ENCODE results near the gene SLC35A4. TPM values are rescaled to one million over a fixed set of nuclear protein-coding genes. Genes with fewer than 3 reads are reported as not detected.

Gene SLC35A4
- polyA plus RNA-seq, 4 donors: 74.5 to 85.7 (median 81.2) TPM

Other genes starting within 250 kb of the SLC35A4 start
- gene HBEGF, start 218.2 kb upstream of the SLC35A4 start, polyA plus RNA-seq (ENCODE audit: insufficient read length in 4 of 4): 10 to 100 TPM in 2 of 4 donors, 1 to 10 TPM in 2; 9.3 to 11.1 (median 10.2) TPM
- 10 to 100 TPM; 17.6 to 46.5 (median 26.9) TPM for gene SLC4A9, start 204.6 kb upstream of the SLC35A4 start, polyA plus RNA-seq (ENCODE audit: insufficient read length in 4 of 4)
- gene ANKHD1, start 163.0 kb upstream of the SLC35A4 start, polyA plus RNA-seq (ENCODE audit: insufficient read length in 4 of 4): 100 to 1,000 TPM in 3 of 4 donors, 10 to 100 TPM in 1; 88.3 to 151 (median 119) TPM
- gene EIF4EBP3, start 17.2 kb upstream of the SLC35A4 start, polyA plus RNA-seq (ENCODE audit: insufficient read length in 4 of 4): 10 to 100 TPM in 2 of 4 donors, 1 to 10 TPM in 2; 8.9 to 10.5 (median 10.1) TPM
- gene SRA1, start 7.4 kb upstream of the SLC35A4 start, polyA plus RNA-seq (ENCODE audit: insufficient read length in 4 of 4): 10 to 100 TPM; 22.3 to 31.8 (median 26.9) TPM
- gene APBB3, start 230 bp upstream of the SLC35A4 start, polyA plus RNA-seq (ENCODE audit: insufficient read length in 4 of 4): 10 to 100 TPM; 28.4 to 65.8 (median 41.3) TPM
- 10 to 100 TPM in 2 of 4 donors, 1 to 10 TPM in 2; 6.0 to 11.7 (median 9.5) TPM for gene CD14, start 68.3 kb downstream of the SLC35A4 start, polyA plus RNA-seq (ENCODE audit: insufficient read length in 4 of 4)
- gene TMCO6, start 74.6 kb downstream of the SLC35A4 start, polyA plus RNA-seq (ENCODE audit: insufficient read length in 4 of 4): 10 to 100 TPM; 12.5 to 23.1 (median 18.2) TPM
- 100 to 1,000 TPM in 1 of 4 donors, 10 to 100 TPM in 3; 76.4 to 116 (median 84.2) TPM for gene NDUFA2, start 82.8 kb downstream of the SLC35A4 start, polyA plus RNA-seq (ENCODE audit: insufficient read length in 4 of 4)
- 100 to 1,000 TPM; 149 to 185 (median 162) TPM for gene IK, start 83.0 kb downstream of the SLC35A4 start, polyA plus RNA-seq (ENCODE audit: insufficient read length in 4 of 4)
- gene WDR55, start 100.1 kb downstream of the SLC35A4 start, polyA plus RNA-seq (ENCODE audit: insufficient read length in 4 of 4): 10 to 100 TPM; 12.5 to 21.3 (median 16.9) TPM
- gene DND1, start 108.7 kb downstream of the SLC35A4 start, polyA plus RNA-seq (ENCODE audit: insufficient read length in 4 of 4): under 1 TPM in 2 of 4 donors, not detected in 2; 0.21 to 0.77 TPM
- gene HARS1, start 126.5 kb downstream of the SLC35A4 start, polyA plus RNA-seq (ENCODE audit: insufficient read length in 4 of 4): 10 to 100 TPM; 63.2 to 86.8 (median 73.3) TPM
- gene HARS2, start 126.6 kb downstream of the SLC35A4 start, polyA plus RNA-seq (ENCODE audit: insufficient read length in 4 of 4): 10 to 100 TPM; 37.4 to 60.3 (median 49.2) TPM
- gene ZMAT2, start 135.6 kb downstream of the SLC35A4 start, polyA plus RNA-seq (ENCODE audit: insufficient read length in 4 of 4): 100 to 1,000 TPM in 3 of 4 donors, 10 to 100 TPM in 1; 99.1 to 164 (median 111) TPM
- gene PCDHA1, start 221.3 kb downstream of the SLC35A4 start, polyA plus RNA-seq (ENCODE audit: insufficient read length in 4 of 4): under 1 TPM in 3 of 4 donors, not detected in 1; 0.05 to 0.12 (median 0.07) TPM
- under 1 TPM; 0.13 to 0.46 (median 0.19) TPM for gene PCDHA2, start 230.0 kb downstream of the SLC35A4 start, polyA plus RNA-seq (ENCODE audit: insufficient read length in 4 of 4)
- under 1 TPM; 0.21 to 0.64 (median 0.38) TPM for gene PCDHA3, start 236.2 kb downstream of the SLC35A4 start, polyA plus RNA-seq (ENCODE audit: insufficient read length in 4 of 4)
- gene PCDHA4, start 242.2 kb downstream of the SLC35A4 start, polyA plus RNA-seq (ENCODE audit: insufficient read length in 4 of 4): 1 to 10 TPM in 2 of 4 donors, under 1 TPM in 2; 0.49 to 1.7 (median 0.91) TPM

Measured in left renal cortex interstitium (tissue), 4 donors.